ENCODE results near the gene CDK9. TPM values are rescaled to one million over a fixed set of nuclear protein-coding genes. Genes with fewer than 3 reads are reported as not detected.

Gene CDK9
- total RNA-seq, 2 donors from 2014 or later: 104 to 111 TPM

GRCh38 chr9:127742435-127743088 lies 43.3 kb upstream of the CDK9 start:
- Histone ChIP-seq H3K9me3 (no peaks in the 10 kb centered on the region), H3K27ac (no peak overlapping the region), H3K36me3 (no peaks in the 10 kb centered on the region), H3K4me3 (no peak overlapping the region), H3K4me1 (ENCODE audit: control insufficient read depth in 1 of 2, low read depth in 2 of 2) (no peaks in the 10 kb centered on the region), H3K27me3 (replicated peaks; ENCODE audit: insufficient read depth) (no peaks in the 10 kb centered on the region)
- no peak for TF ChIP-seq CTCF (IDR thresholded peaks at IDR 0.05)
- no peak for ATAC-seq (ENCODE audit: insufficient number of reproducible peaks, low FRiP score, low read depth)
- DNase-seq (ENCODE audit: low spot score): no peak

- no peak for TF ChIP-seq CTCF (IDR thresholded peaks at IDR 0.05)
- no peak for DNase-seq (ENCODE audit: low spot score)
- no peaks in the 10 kb centered on the region for H3K4me1 ChIP-seq (ENCODE audit: control insufficient read depth in 1 of 2, low read depth in 2 of 2)
- H3K27me3 ChIP-seq (replicated peaks; ENCODE audit: insufficient read depth): no peaks in the 10 kb centered on the region
- H3K27ac ChIP-seq: no peak overlapping the region
- no peak for ATAC-seq (ENCODE audit: insufficient number of reproducible peaks, low FRiP score, low read depth)
- no peaks in the 10 kb centered on the region for H3K9me3 ChIP-seq
- no peak overlapping the region for H3K4me3 ChIP-seq
- no peaks in the 10 kb centered on the region for H3K36me3 ChIP-seq
Observed at GRCh38 chr9:127744398-127745110, 41.3 kb upstream of the CDK9 start.

- no peak overlapping the region for H3K27ac ChIP-seq
- DNase-seq (ENCODE audit: low spot score) (no peak), ATAC-seq (ENCODE audit: insufficient number of reproducible peaks, low FRiP score, low read depth) (no peak)
- no peak overlapping the region for H3K4me3 ChIP-seq
- peaks cover 6% of the 10 kb centered on the region for H3K36me3 ChIP-seq
- H3K9me3 ChIP-seq: no peaks in the 10 kb centered on the region
- no peaks in the 10 kb centered on the region for H3K27me3 ChIP-seq (replicated peaks; ENCODE audit: insufficient read depth)
- H3K4me1 ChIP-seq (ENCODE audit: control insufficient read depth in 1 of 2, low read depth in 2 of 2): no peaks in the 10 kb centered on the region
- TF ChIP-seq CTCF (IDR thresholded peaks at IDR 0.05): no peak
Observed at GRCh38 chr9:127746959-127747569, 38.8 kb upstream of the CDK9 start.

- no peak for TF ChIP-seq CTCF (IDR thresholded peaks at IDR 0.05)
- no peak overlapping the region for H3K27ac ChIP-seq
- no peaks in the 10 kb centered on the region for H3K9me3 ChIP-seq
- ATAC-seq (ENCODE audit: insufficient number of reproducible peaks, low FRiP score, low read depth) (no peak), DNase-seq (ENCODE audit: low spot score) (no peak)
- peaks cover 7% of the 10 kb centered on the region for H3K27me3 ChIP-seq (replicated peaks; ENCODE audit: insufficient read depth)
- H3K36me3 ChIP-seq: peaks cover 6% of the 10 kb centered on the region
- no peaks in the 10 kb centered on the region for H3K4me1 ChIP-seq (ENCODE audit: control insufficient read depth in 1 of 2, low read depth in 2 of 2)
- H3K4me3 ChIP-seq: no peak overlapping the region
Observed at GRCh38 chr9:127749090-127749787, 36.6 kb upstream of the CDK9 start.
